Astrocyte of the hippocampus (primary cell): Measurements from ENCODE around the gene KIF26B.

Source experiments
- DNase-seq: peaks from one replicate; pipeline ENCODE4 v3.0.0; 2011; ENCODE audit warnings: low read depth, low spot score

The KIF26B gene

GRCh38 chr1:245241526-245242130 is 86.8 kb downstream of the KIF26B start:
- no peak for DNase-seq

- DNase-seq = no peak
Observed at GRCh38 chr1:245242989-245243388, 88.2 kb downstream of the KIF26B start.

- DNase-seq = no peak
Observed at GRCh38 chr1:245245021-245245667, 90.4 kb downstream of the KIF26B start.

- no peak for DNase-seq
Observed at GRCh38 chr1:245246433-245246832, 91.6 kb downstream of the KIF26B start.

GRCh38 chr1:245247356-245247755 is 92.6 kb downstream of the KIF26B start:
- no peak for DNase-seq

- DNase-seq = no peak
Observed at GRCh38 chr1:245247801-245248200, 93.0 kb downstream of the KIF26B start.

- DNase-seq = no peak
Observed at GRCh38 chr1:245248231-245248731, 93.5 kb downstream of the KIF26B start.

GRCh38 chr1:245255783-245256182 is 101.0 kb downstream of the KIF26B start:
- no peak for DNase-seq

GRCh38 chr1:245256528-245256927 is 101.7 kb downstream of the KIF26B start:
- DNase-seq = no peak

- DNase-seq = peak; percentile 82
Observed at GRCh38 chr1:245258271-245258920, 103.6 kb downstream of the KIF26B start.

- no peak for DNase-seq
Observed at GRCh38 chr1:245260110-245260882, 105.5 kb downstream of the KIF26B start.

GRCh38 chr1:245260883-245261282 is 106.1 kb downstream of the KIF26B start:
- no peak for DNase-seq

GRCh38 chr1:245261786-245262185 is 107.0 kb downstream of the KIF26B start:
- peak; percentile 65 for DNase-seq

- DNase-seq = peak; percentile 26
Observed at GRCh38 chr1:245263529-245264095, 108.8 kb downstream of the KIF26B start.

GRCh38 chr1:245264226-245264625 is 109.4 kb downstream of the KIF26B start:
- no peak for DNase-seq

- no peak for DNase-seq
Observed at GRCh38 chr1:245266105-245266504, 111.3 kb downstream of the KIF26B start.

- DNase-seq = no peak
Observed at GRCh38 chr1:245270063-245270462, 115.3 kb downstream of the KIF26B start.

GRCh38 chr1:245270972-245271371 is 116.2 kb downstream of the KIF26B start:
- DNase-seq = no peak

- DNase-seq = no peak
Observed at GRCh38 chr1:245272676-245273075, 117.9 kb downstream of the KIF26B start.

- no peak for DNase-seq
Observed at GRCh38 chr1:245276445-245276844, 121.7 kb downstream of the KIF26B start.

GRCh38 chr1:245277276-245277675 is 122.5 kb downstream of the KIF26B start:
- DNase-seq = no peak

GRCh38 chr1:245278846-245279245 is 124.1 kb downstream of the KIF26B start:
- DNase-seq = no peak
